Daoy (cell line): ENCODE measurements around the gene TBL3. TPM values are rescaled to one million over a fixed set of nuclear protein-coding genes. Genes with fewer than 3 reads are reported as not detected.

ENCODE experiments used
- DNase-seq: peaks from one replicate; pipeline ENCODE4 v3.0.0-alpha.2; 2015; ENCODE audit warnings: low read depth
- total RNA-seq: library from RNA; depleted of rRNA; stranded (reverse); fragments of >200 nt; shearing (Covaris generic); gene quantifications from 2 replicates; pipeline ENCODE4 v1.2.3, GENCODE V29; 2014

TBL3 gene
- total RNA-seq, 1 experiment from 2014 or later: 49.5 TPM

- no peak for DNase-seq
Measured at GRCh38 chr16:1981398-1981836, 9.6 kb downstream of the TBL3 start, which contains the start of gene NOXO1. TSS of gene NOXO1 (minus strand) at chr16:1981469. CDS start at chr16:1981179, 290 bp downstream.

DNA sequence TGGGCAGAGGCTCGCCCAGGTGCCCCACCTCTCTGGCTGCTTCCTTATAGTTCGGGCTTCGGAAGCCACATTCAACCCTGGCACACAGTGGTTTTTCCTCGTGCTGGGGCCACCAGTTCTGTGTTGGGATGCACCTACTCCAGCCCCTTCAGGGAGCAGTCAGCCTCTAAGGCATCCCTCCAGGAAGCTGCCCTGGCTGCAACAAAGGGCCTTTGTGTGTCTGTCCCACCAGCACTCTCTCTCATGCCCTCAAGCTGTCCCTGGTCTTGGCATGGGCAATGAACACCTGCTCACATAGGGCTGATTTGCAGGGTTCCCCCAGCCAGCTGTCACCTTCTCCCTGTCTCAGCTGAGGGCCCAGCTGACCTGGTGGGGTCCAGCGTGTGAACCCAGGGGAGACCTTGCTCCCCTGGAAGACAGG is 10.2 kb downstream of the TBL3 start:
- DNase-seq: no peak

DNA sequence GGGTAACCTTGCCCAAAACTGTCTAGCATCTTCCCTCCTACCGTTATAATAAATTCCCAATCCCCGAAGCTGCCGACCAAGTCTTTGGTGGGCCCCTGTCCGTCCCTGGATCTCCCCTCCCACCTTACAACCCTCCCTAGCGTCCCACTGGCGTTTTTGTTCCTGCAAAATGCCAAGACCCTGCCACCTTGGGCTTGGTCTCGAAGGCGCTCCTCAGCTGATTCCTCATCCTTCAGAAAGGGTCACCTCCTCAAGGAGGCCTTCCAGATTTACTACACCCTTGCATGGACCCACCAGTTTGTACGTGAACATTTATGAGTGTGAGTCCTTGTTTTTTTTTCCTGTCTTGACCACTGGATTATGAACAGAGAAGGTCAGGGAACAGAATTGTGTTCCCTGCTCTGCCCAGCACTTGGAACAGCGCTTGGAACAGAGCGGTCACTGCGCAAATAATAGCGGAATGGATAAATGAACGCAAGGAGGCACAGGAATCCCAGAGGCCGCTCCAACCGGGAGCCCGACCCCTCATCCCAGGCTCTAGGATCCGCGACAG is 11.2 kb downstream of the TBL3 start:
- DNase-seq: no peak

DNA sequence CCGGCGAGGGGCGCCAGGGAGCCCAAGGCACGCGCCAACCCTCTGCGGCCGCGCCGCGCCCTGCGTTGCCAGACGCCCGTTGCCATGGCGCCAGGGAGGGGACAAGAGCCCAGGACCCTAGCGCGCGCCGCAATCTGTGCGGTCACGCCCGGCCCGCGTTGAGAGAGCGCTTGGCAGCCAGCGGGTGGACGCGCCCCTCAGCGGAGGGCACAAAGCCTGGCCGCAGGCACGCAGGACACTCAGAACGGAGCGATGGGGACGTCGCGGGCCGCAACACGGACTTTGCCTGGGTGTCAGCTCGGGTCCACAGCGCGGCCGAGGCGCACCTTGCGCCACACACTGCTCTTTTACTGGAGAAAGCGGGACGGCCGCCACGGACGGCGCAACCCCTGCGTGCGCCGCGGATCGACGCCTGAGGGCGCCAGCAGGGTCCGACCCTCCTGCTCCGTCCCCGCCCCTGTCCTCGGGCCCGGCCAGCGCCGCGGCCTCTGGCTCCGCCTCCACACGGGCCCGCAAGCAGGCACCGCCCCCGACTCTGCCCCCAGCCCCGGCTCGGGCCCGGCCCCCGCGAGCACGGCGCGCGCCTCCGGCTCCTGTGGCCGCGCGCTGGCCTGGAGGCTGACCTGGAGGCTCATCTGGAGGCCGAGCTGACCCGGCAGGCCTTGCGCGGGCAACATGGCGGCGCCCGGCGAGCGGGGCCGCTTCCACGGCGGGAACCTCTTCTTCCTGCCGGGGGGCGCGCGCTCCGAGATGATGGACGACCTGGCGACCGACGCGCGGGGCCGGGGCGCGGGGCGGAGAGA is 11.9 kb downstream of the TBL3 start, which contains the start of gene GFER:
TSS of gene GFER (plus strand) at position 650 of the 803 bp plus-strand sequence. CDS start at position 676, 26 bp downstream.
- DNase-seq: peak; percentile 94

DNA sequence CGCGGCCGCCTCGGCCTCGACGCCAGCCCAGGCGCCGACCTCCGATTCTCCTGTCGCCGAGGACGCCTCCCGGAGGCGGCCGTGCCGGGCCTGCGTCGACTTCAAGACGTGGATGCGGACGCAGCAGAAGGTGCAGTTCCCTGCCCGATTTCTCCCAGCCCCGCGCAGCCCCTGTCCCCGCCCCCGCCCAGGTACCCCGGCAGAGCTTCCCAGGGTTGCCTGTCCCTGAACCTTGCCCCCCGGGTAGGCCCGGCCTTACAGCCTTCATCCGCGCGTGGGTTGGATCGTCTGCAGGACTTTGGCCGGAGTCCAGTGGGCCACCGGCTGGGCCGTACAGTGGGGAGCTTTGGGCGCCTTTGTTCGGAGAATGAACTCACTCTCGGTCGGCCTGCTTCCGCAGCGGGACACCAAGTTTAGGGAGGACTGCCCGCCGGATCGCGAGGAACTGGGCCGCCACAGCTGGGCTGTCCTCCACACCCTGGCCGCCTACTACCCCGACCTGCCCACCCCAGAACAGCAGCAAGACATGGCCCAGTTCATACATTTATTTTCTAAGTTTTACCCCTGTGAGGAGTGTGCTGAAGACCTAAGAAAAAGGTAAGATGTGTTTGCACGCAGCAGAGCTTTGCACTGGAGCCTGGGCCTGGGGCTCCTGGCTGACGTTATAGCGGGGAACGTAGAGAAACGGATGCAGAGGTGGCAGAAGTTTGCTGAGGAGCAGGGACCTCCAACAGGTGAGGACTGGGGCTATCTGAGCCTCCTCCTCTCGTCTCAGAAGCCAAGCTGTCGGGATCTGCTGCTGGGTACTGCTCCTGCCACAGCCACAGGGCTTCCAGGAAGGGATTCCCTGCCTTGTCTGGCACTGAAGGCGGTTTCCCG is 12.7 kb downstream of the TBL3 start:
- DNase-seq: no peak

GRCh38 chr16:1985466-1986150 is 13.8 kb downstream of the TBL3 start:
- no peak for DNase-seq

DNA sequence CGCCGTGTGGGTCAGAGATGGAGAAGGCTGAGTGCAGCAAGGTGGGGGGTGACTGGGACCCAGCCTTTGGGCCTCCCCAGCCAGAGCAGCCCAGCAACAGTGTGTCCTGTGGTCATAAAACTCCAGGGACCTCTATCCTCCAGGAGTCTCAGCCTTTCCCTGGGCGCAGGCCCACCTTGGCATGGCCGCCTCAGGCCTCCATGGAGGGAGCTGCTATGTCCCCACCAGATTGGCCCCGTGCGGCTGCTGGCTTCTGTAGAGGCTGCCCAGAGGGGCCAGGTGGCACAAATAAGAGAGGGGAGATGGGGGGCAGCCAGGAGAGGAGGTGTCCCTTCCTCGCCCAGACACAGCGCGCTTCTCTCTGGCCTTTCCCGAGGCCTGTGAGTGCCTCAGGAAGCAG is 15.3 kb downstream of the TBL3 start:
- DNase-seq: no peak

DNA sequence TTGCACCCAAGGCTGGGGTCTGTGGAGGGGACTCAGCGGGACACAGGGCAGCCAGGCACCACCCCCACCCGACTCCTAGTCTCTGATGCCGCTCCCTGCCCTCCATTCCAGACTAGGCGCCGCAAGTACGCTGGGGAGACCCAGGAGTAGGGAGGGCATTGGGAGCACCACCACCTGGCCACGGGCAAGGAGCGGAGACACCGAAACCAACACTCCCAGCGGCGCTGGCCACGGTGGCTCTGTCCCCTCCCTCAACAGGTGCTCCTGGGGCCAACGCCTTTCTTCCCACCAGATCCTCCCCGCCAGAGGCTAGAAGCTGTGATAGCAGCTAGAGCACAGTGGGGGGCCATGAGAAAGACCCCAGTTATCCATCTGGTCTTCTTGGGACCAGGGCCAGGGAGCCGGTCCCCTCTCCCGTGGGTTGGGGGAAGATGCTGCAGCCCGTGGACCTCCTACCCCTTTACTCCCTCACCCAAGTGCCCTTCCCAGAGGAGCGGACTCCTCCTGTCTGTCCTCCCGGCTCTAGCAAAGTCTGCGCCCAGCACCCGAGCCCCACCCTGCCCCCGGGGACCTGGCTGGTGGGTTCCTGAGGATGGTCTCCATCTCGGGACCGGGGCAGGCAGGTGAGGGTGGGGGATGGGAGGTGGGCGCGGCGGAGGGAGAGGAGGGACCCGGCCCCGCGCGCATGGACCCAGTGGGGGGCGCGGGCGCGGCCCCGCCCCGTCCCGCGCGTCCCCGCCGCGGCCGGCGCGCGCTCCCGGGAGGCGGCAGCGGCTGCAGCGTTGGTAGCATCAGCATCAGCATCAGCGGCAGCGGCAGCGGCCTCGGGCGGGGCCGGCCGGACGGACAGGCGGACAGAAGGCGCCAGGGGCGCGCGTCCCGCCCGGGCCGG is 17.6 kb downstream of the TBL3 start, which contains the start of gene SYNGR3:
TSS of gene SYNGR3 (plus strand) at position 762 of the 892 bp plus-strand sequence. CDS start 133 bp downstream, outside the sequence.
- DNase-seq: peak; percentile 39

- DNase-seq: no peak
Measured at GRCh38 chr16:1990101-1990350, 18.2 kb downstream of the TBL3 start.

DNA sequence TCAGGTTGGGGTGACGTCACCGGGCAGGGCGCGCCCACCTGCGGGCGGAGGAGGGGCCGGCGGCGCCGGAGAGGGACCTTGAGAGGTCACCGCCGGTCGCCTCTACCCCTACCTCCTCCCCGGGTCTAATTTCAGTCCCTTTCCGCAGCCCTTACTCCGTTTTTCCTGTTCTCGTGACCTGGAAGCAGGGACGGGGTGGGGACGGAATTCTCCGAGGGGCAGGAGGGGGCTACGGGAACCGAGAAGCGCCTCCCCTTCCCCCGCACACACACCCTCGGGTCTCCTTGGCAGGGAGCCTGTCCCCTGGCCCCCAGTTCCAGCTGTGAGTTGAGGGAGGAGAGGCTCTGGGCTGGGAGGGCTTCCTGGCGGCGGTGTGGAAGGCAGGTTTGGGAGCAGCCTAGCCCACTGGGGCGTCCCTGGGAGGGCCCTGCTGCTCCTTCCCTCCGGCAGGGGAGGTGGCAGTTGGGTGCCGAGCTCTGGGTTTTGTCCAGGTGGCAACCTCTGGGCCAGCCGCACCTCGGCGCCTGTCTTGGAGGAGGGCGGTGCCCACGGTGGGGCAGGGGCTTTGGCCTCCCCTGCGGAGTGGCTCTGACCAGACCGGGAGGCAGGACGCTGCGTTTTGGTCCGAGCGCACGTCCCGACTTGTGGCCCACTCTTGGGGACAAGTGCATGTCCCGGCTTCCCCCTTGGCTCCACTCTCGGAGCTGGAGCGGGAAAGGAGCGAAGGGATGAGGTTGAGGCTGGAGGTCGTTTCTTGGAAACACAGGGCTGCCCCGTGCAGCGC is 18.7 kb downstream of the TBL3 start:
- DNase-seq: peak; percentile 24

GRCh38 chr16:1991135-1991551 is 19.3 kb downstream of the TBL3 start:
- no peak for DNase-seq

GRCh38 chr16:1991588-1991947 is 19.7 kb downstream of the TBL3 start:
- DNase-seq: no peak

- peak; percentile 87 for DNase-seq
Measured at GRCh38 chr16:1991948-1992703, 20.3 kb downstream of the TBL3 start.

GRCh38 chr16:1992704-1993317 is 21.0 kb downstream of the TBL3 start:
- no peak for DNase-seq

DNA sequence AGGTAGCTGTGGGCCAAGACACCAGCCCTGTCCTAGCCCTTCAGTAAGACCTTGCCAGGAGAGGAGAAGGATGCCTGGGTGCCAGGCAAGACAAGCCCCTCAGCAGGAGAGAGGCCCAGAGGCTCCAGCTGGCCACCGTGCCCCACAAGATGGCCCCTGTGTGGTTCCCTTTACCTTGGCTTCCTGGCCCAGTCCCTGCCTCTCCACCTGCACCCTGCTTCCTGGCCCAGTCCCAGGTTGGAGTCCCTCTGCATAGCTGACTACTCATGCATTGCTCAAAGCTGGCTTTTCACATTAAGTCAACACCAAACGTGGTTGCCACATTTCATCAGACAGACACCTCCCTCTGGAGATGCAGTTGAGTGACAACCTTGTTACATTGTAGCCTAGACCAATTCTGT is 21.9 kb downstream of the TBL3 start:
- DNase-seq: no peak

GRCh38 chr16:1997494-1998359 is 25.9 kb downstream of the TBL3 start:
- DNase-seq: no peak

DNA sequence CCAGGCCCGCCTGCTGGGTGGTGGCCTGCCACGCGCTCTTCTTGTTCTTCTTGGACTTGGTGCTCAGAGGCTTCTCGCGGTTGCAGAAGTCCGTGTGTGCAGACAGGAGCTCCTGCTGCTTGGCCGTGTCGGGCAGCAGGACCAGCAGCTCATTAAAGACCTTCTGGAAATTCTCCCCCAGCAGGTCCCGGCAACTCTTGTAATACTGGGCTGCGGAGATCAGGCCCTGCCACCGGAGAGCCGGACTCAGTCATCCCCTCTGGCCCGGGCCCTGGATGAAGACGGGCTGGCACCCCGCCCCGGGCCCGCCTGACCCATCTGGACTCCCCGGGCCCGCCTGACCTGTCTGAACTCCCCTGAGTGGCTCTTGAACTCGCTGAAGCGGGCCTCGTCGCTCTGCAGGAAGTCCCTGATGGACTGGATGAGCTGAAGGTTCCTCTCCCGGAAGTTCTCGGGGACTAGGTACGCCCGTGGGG is 26.5 kb downstream of the TBL3 start:
- no peak for DNase-seq
